ENCODE measurements around the gene CDK2AP2. TPM values are rescaled to one million over a fixed set of nuclear protein-coding genes. Genes with fewer than 3 reads are reported as not detected.

Gene CDK2AP2
- total and polyA plus RNA-seq, 9 of the 15 experiments (the other 6 are each of a cell fraction or from before 2014, with no cell fraction given) = 4.4 to 47.4 (median 21.7) TPM

GRCh38 chr11:67505605-67506396 is 2.2 kb downstream of the CDK2AP2 start (continued):
- TF ChIP-seq CUX1 (CRISPR knock-in tag; IDR thresholded peaks at IDR 0.05) = no peak
- TF ChIP-seq AFF4 (CRISPR knock-in tag; IDR thresholded peaks at IDR 0.05) = no peak
- no peak for TF ChIP-seq ETV6 (IDR thresholded peaks at IDR 0.05; ENCODE audit: borderline replicate concordance in 1 of 2, low read depth in 2 of 2, low read length in 1 of 2)
- TF ChIP-seq ETV6 (CRISPR knock-in tag; IDR thresholded peaks at IDR 0.05; ENCODE audit: borderline replicate concordance) = no peak
- no peak for TF ChIP-seq FOXM1 (IDR thresholded peaks at IDR 0.05; ENCODE audit: low read depth)
- TF ChIP-seq FOXM1 (CRISPR knock-in tag; IDR thresholded peaks at IDR 0.05; ENCODE audit: low read depth) = no peak
- TF ChIP-seq ZNF644 (tag; IDR thresholded peaks at IDR 0.05; ENCODE audit: low read depth) = no peak
- TF ChIP-seq ZNF518B (CRISPR knock-in tag; IDR thresholded peaks at IDR 0.05) = no peak
- no peak for TF ChIP-seq GABPA (tag; conservative IDR thresholded peaks at IDR 0.05; ENCODE audit: low read depth)
- TF ChIP-seq CREB3L1 (IDR thresholded peaks at IDR 0.05; ENCODE audit: borderline replicate concordance, low read depth) = no peak
- no peak for TF ChIP-seq TCF15 (CRISPR knock-in tag; IDR thresholded peaks at IDR 0.05)
